GM12872 (cell line): ENCODE measurements around the gene ANKRD65.

Experiments
- CTCF ChIP-seq: IDR thresholded peaks from 3 replicates; pipeline ENCODE4 v1.5.1; 2011; ENCODE audit warnings: low read depth, mild to moderate bottlenecking, low read length, moderate library complexity; ENCODE audit not compliant: insufficient read depth

The ANKRD65 gene

GRCh38 chr1:1399187-1399871 lies 21.7 kb downstream of the ANKRD65 start, which contains the start of gene CCNL2:
CCNL2 (minus strand) TSS chr1:1399335; CDS start chr1:1399306, 29 bp downstream.
- peak; percentile 60 for TF ChIP-seq CTCF

GRCh38 chr1:1398677-1399186 lies 22.3 kb downstream of the ANKRD65 start:
- TF ChIP-seq CTCF: no peak

- TF ChIP-seq CTCF: no peak
Observed at GRCh38 chr1:1397839-1398523, 23.1 kb downstream of the ANKRD65 start.

- TF ChIP-seq CTCF: no peak
Observed at GRCh38 chr1:1395166-1395565, 25.9 kb downstream of the ANKRD65 start.

GRCh38 chr1:1394116-1394515 lies 27.0 kb downstream of the ANKRD65 start:
- no peak for TF ChIP-seq CTCF

- no peak for TF ChIP-seq CTCF
Observed at GRCh38 chr1:1393428-1393827, 27.6 kb downstream of the ANKRD65 start.

- TF ChIP-seq CTCF: no peak
Observed at GRCh38 chr1:1393014-1393413, 28.1 kb downstream of the ANKRD65 start.
